K562 (cell line): ENCODE results near the gene TULP1. TPM values are rescaled to one million over a fixed set of nuclear protein-coding genes. Genes with fewer than 3 reads are reported as not detected.

Experiments
- ATAC-seq: fragments of 200-7000 bp; cut with Tn5 transposase; 3 replicates; pipeline ENCODE4 v1.9.1; 2020; ENCODE audit warnings: moderate library complexity
- BruUV-seq: library from RNA; stranded (reverse); fragments of 400-500 nt; replicated peaks from 2 replicates; lab custom pipeline; 2021; lab: Mats Ljungman, UMichigan
- CTCF ChIA-PET: fragments of 300-600 bp; formaldehyde crosslinking; extraction: SDS; loops from one replicate; lab custom pipeline; 2021; ENCODE audit warnings: low intra/inter-chr PET ratio; lab: Yijun Ruan, JAX
- POLR2A ChIA-PET: fragments of 300-600, 350-650 bp; sonication (Branson Sonifier 250); formaldehyde crosslinking; extraction: SDS; loops from one replicate; lab custom pipeline; 2021; ENCODE audit warnings: antibody characterized with exemption, inconsistent platforms; lab: Yijun Ruan, JAX
- DNase-seq, 4 experiments: peaks; one replicate each; pipeline versions ENCODE4 v3.0.0 to v3.0.0-alpha.2; 2011 to 2018; ENCODE audit warnings: low spot score in 3 of 4, mixed read lengths in 3 of 4; ENCODE audit errors: extremely low read depth in 1 of 4
- FAIRE-seq: peaks from 2 replicates; lab custom pipeline; 2011; peaks lifted over from hg19 to GRCh38; lab: Jason Lieb, UNC
- H2AFZ ChIP-seq: 2 replicates; pipeline ENCODE4 v1.6.0; 2011; ENCODE audit warnings: low read depth, low read length, control low read depth, inconsistent platforms
- H3K27ac ChIP-seq: fragments of 200-600 bp; 3 replicates; pipeline ENCODE4 v1.8.0; 2011; ENCODE audit warnings: low read depth, mild to moderate bottlenecking, control low read depth, inconsistent platforms, low read length, moderate library complexity, mixed read lengths; ENCODE audit errors: extremely low read depth
- H3K27me3 ChIP-seq, 2 experiments: fragments of 300-600 bp in 1 of 2; 2 replicates in 1 of 2; 3 replicates in 1 of 2; pipeline versions ENCODE4 v1.6.0 to v1.8.0; 2011; ENCODE audit warnings: inconsistent platforms in 2 of 2, low read length in 2 of 2, mild to moderate bottlenecking in 1 of 2, mixed read lengths in 1 of 2, moderate library complexity in 1 of 2; ENCODE audit not compliant: control insufficient read depth in 2 of 2, insufficient read depth in 2 of 2
- H3K36me3 ChIP-seq: fragments of 300-600 bp; 3 replicates; pipeline ENCODE4 v1.8.0; 2011; ENCODE audit warnings: mild to moderate bottlenecking, low read length, inconsistent platforms; ENCODE audit not compliant: control insufficient read depth, insufficient read depth
- H3K4me1 ChIP-seq, 2 experiments: fragments of 200-600 bp in 1 of 2; replicated peaks in 1 of 2; 2 replicates in 1 of 2; 3 replicates in 1 of 2; pipeline versions ENCODE4 v1.5.1 to v1.8.0; 2011; ENCODE audit warnings: inconsistent platforms in 2 of 2, low read length in 2 of 2, mild to moderate bottlenecking in 1 of 2, mixed read lengths in 1 of 2, moderate library complexity in 1 of 2; ENCODE audit not compliant: control insufficient read depth in 2 of 2, insufficient read depth in 2 of 2
- H3K4me2 ChIP-seq: 2 replicates; pipeline ENCODE4 v1.6.1; 2011; ENCODE audit warnings: low read length, control low read depth, inconsistent platforms, mixed read lengths; ENCODE audit not compliant: insufficient read depth
- H3K4me3 ChIP-seq: fragments of 200-600 bp; sonication (generic), shearing (Covaris generic); 2 replicates; pipeline ENCODE4 v1.5.1; 2016; ENCODE audit warnings: control low read depth, inconsistent platforms
- H3K79me2 ChIP-seq: fragments of 200-600 bp; 3 replicates; pipeline ENCODE4 v1.8.0; 2011; ENCODE audit warnings: low read length, inconsistent platforms; ENCODE audit not compliant: control insufficient read depth, insufficient read depth
- H3K9ac ChIP-seq, 2 experiments: 2 replicates each; pipeline versions ENCODE4 v1.6.0 to v1.6.1; 2011; ENCODE audit warnings: low read depth in 2 of 2, low read length in 2 of 2, control low read depth in 1 of 2, inconsistent platforms in 1 of 2, mild to moderate bottlenecking in 1 of 2, mixed read lengths in 1 of 2; ENCODE audit not compliant: insufficient read depth in 1 of 2
- H3K9me1 ChIP-seq: one replicate; pipeline ENCODE4 v1.6.0; 2011; ENCODE audit warnings: inconsistent platforms, mild to moderate bottlenecking, low read length, moderate library complexity; ENCODE audit not compliant: control insufficient read depth, insufficient read depth
- H3K9me3 ChIP-seq: replicated peaks from 2 replicates; pipeline ENCODE4 v1.5.1; 2011; ENCODE audit warnings: low read depth, low read length, inconsistent platforms; ENCODE audit not compliant: control insufficient read depth, insufficient read depth
- H4K20me1 ChIP-seq: replicated peaks from 2 replicates; pipeline ENCODE4 v1.6.1; 2011; ENCODE audit warnings: low read length, inconsistent platforms, mixed read lengths; ENCODE audit not compliant: control insufficient read depth, insufficient read depth
- CEBPB ChIP-seq: fragments of 450-650 bp; IDR thresholded peaks from 2 replicates; pipeline ENCODE4 v1.6.1; 2016; ENCODE audit warnings: missing genetic modification characterization, missing compliant biosample characterization
- POLR2B ChIP-seq: fragments of 450-650 bp; IDR thresholded peaks from 2 replicates; pipeline ENCODE4 v1.6.1; 2018; ENCODE audit warnings: low read depth; ENCODE audit not compliant: partially characterized antibody
- SP2 ChIP-seq: IDR thresholded peaks from 2 replicates; pipeline ENCODE4 v1.6.1; 2011; ENCODE audit warnings: mild to moderate bottlenecking, low read depth, low read length, moderate library complexity; ENCODE audit not compliant: poor library complexity, severe bottlenecking; ENCODE audit errors: extremely low read depth
- SRF ChIP-seq, 2 experiments: fragments of 250-450, 450-650 bp in 1 of 2; sonication (Bioruptor Pico) in 1 of 2; sonication (generic) in 1 of 2; formaldehyde crosslinking; IDR thresholded peaks; 2 replicates each; pipeline versions ENCODE4 v1.5.0 to v1.5.1; 2020 to 2022; ENCODE audit warnings: mild to moderate bottlenecking in 1 of 2, missing genetic modification reagents in 1 of 2
- TFAP4 ChIP-seq: sonication (generic); formaldehyde crosslinking; IDR thresholded peaks from 2 replicates; pipeline ENCODE4 v1.8.0; 2022; ENCODE audit warnings: missing genetic modification reagents, mild to moderate bottlenecking, moderate library complexity, borderline replicate concordance
- VEZF1 ChIP-seq: fragments of 200-800 bp; sonication (Bioruptor generic); IDR thresholded peaks from 2 replicates; pipeline ENCODE4 v1.6.1; 2017; ENCODE audit warnings: missing genetic modification characterization, missing compliant biosample characterization
- ZNF584 ChIP-seq: fragments of 200-800 bp; sonication (Bioruptor generic); IDR thresholded peaks from 2 replicates; pipeline ENCODE4 v1.6.1; 2016; ENCODE audit warnings: low read depth, mild to moderate bottlenecking, missing genetic modification characterization, missing compliant biosample characterization
- WGBS: fragments of 100-300 bp; shearing (Covaris generic); methylation state at CpG from one replicate; pipeline ENCODE4 v1.1.6; 2016; ENCODE audit warnings: low coverage, mixed read lengths; ENCODE audit not compliant: insufficient coverage; ENCODE audit errors: missing lambda C conversion rate; 5-methylcytosine and 5-hydroxymethylcytosine counted together
- in situ Hi-C: fragments of 300-500 bp; cut with MboI; formaldehyde crosslinking; loops from 4 replicates; pipeline ENCODE4 v1.15.0; 2018; ENCODE audit warnings: inconsistent platforms, mixed read lengths
- intact Hi-C: fragments of 100-400 bp; cut with micrococcal nuclease; formaldehyde crosslinking; loops from 2 replicates; pipeline ENCODE4 v1.14.2; 2022
- polyA plus RNA-seq, 8 experiments: library from polyadenylated mRNA; depleted of rRNA in 4 of 8; stranded (reverse) in 5 of 8; unstranded in 3 of 8; fragments of >200 nt; fragmentation: Nextera tagmentation in 2 of 8; fragmentation: Illumina TruSeq in 1 of 8; extraction: Ambion mirVana in 2 of 8; extraction: Trizol in 1 of 8; gene quantifications; 2 replicates each; pipeline versions ENCODE4 v1.2.1 to v1.2.3, GENCODE V29; 2011 to 2014; ENCODE audit warnings: inconsistent platforms in 1 of 8, missing spikeins in 1 of 8
- total RNA-seq, 7 experiments: library from RNA; depleted of rRNA in 6 of 7; stranded (reverse); fragments of >200 nt in 6 of 7; fragmentation: Illumina TruSeq in 2 of 7; extraction: Trizol in 2 of 7; gene quantifications; 2 replicates each; pipeline versions ENCODE4 v1.2.1 to v1.2.3, GENCODE V29; 2011 to 2021; ENCODE audit warnings: low replicate concordance in 1 of 7

TULP1 gene
- total and polyA plus RNA-seq, 9 of the 15 experiments (the other 6 are each of a cell fraction or from before 2014, with no cell fraction given): 0.06 to 0.17 (median 0.09) TPM; not detected in 6

- H3K4me3 ChIP-seq: no peak overlapping the region
- no peaks in the 10 kb centered on the region for H3K36me3 ChIP-seq
- no peaks in the 10 kb centered on the region for H3K27me3 ChIP-seq
- no peak overlapping the region for H3K9ac ChIP-seq
- peaks cover 3% of the 10 kb centered on the region for H3K9me1 ChIP-seq
- peaks cover 50 to 72% of the 10 kb centered on the region in 2 experiments for H3K4me1 ChIP-seq
- POLR2A ChIA-PET: interaction anchor here (5.6 kb wide), 1 partner anchor 20 kb away, joined by 52 read pairs; no protein-coding TSS in a partner anchor
- no peaks in the 10 kb centered on the region for H3K9me3 ChIP-seq
- CTCF ChIA-PET: no interaction called here
- no TSS peak for BruUV-seq
- H4K20me1 ChIP-seq: peaks cover 24% of the 10 kb centered on the region; the same call in 1 of the 2 replicates
- no peak overlapping the region for H3K4me2 ChIP-seq
- no peak for FAIRE-seq
- DNase-seq: no peak
- no peak for ATAC-seq
- TF ChIP-seq CEBPB (tag) (peak; percentile 20; the same call in 1 of the 2 replicates), POLR2B (no peak)
- in situ Hi-C loops: no loop called here
- 69% methylated on average over 7 of the region's 7 CpGs for WGBS
- peaks cover 38% of the 10 kb centered on the region for H3K79me2 ChIP-seq
- no peak overlapping the region for H2AFZ ChIP-seq
- intact Hi-C loops: no loop called here
- H3K27ac ChIP-seq: no peak overlapping the region
Observed at GRCh38 chr6:35492974-35493284, 19.8 kb downstream of the TULP1 start.

- H3K9me1 ChIP-seq: peaks cover 3% of the 10 kb centered on the region
- in situ Hi-C loops (no loop called here), intact Hi-C loops (no loop called here)
- peak overlapping the region in 1 of 2 experiments; percentile 75; a peak in 2 of 4 replicates for H3K9ac ChIP-seq
- POLR2A ChIA-PET: interaction anchor here (0.8 to 5.6 kb wide), 3 partner anchors 13 to 24 kb away, joined by 3 to 52 read pairs (median 34); partner anchors contain the start of gene RPL10A
- H3K79me2 ChIP-seq: peaks cover 33% of the 10 kb centered on the region
- peaks cover 28% of the 10 kb centered on the region; the same call in 1 of the 2 replicates for H4K20me1 ChIP-seq
- no peaks in the 10 kb centered on the region for H3K36me3 ChIP-seq
- FAIRE-seq: no peak
- no peak overlapping the region for H3K4me2 ChIP-seq
- DNase-seq: no peak
- 37% methylated on average over 7 of the region's 7 CpGs for WGBS
- H3K4me3 ChIP-seq: no peak overlapping the region
- H3K4me1 ChIP-seq: peaks cover 51 to 69% of the 10 kb centered on the region in 2 experiments
- no peak overlapping the region for H3K27ac ChIP-seq
- H3K9me3 ChIP-seq: no peaks in the 10 kb centered on the region
- no peak for ATAC-seq
- no peaks in the 10 kb centered on the region for H3K27me3 ChIP-seq
- BruUV-seq: no TSS peak
- CTCF ChIA-PET: no interaction called here
- no peak overlapping the region for H2AFZ ChIP-seq
- peak; percentile 74; the same call in 1 of the 2 replicates for TF ChIP-seq TFAP4 (CRISPR knock-in tag)
- TF ChIP-seq SRF (CRISPR knock-in tag; IDR thresholded peaks at IDR 0.05): no peak
- peak; percentile 43; the same call in 1 of the 2 replicates for TF ChIP-seq VEZF1 (CRISPR knock-in tag)
- no peak for TF ChIP-seq SP2
- no peak for TF ChIP-seq ZNF584 (CRISPR knock-in tag)
Observed at GRCh38 chr6:35492258-35492973, 20.3 kb downstream of the TULP1 start.
